GM18499 (cell line): ENCODE data around the gene PDE5A.
"Not testable (repeated sequence)": the region's sequence is repeated elsewhere in the genome, so short reads cannot be mapped to it uniquely, and the experiment has no call there.

Experiments
- ATAC-seq: cut with Tn5 transposase; IDR thresholded peaks from one replicate; pipeline ENCODE4 v1.9.1; 2021; ENCODE audit warnings: moderate number of reproducible peaks; ENCODE audit not compliant: insufficient read depth, unreplicated experiment

The PDE5A gene

DNA sequence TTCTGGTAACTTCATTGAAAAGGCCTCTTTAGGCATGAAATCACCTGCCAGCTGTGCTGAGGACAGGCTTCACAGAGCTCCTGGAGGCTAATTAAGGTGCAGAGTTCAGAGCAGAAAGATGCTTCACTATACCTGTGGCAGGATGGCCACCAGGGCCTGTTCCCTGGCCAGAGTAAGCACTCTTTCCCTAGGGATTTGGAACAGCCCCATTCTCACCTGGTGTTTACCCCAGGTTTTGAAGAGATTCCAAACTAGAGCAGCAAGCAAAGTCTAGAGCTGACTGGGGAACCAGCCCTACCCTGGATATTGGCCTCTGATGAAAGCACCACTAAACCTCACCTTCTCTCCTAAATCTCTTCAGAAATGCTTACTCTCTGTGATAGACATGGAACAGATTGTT, 148.8 kb downstream of the PDE5A start:
- ATAC-seq: no peak

DNA sequence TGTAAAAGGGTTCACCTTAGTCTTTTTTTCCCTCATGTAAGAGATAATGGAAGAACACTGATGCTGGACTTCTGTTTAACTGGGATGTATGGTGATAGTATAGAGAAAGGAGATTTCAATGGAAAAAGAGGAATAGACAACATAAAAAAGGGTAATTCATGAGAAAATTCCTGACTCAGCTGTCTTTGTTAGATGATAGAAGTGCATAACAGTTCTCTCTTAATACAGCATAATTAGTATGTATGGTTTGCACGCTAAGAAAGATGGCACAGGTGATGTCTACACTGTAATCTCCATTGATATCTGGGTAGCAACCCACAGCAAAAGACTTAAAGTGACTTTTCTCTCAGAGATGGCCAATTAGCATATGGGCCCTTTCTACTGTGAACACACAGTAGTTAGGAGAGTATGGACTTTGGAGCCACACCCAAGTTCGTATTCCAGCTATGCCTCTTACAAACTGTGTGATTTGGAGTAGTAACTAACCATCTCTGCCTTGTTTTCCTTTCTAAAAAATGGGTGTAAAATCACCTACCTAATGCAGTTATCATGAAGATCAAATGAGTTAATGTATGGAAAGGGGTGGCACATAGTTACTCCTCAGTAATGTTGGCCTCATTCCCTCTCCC, 149.3 kb downstream of the PDE5A start:
- no peak for ATAC-seq

DNA sequence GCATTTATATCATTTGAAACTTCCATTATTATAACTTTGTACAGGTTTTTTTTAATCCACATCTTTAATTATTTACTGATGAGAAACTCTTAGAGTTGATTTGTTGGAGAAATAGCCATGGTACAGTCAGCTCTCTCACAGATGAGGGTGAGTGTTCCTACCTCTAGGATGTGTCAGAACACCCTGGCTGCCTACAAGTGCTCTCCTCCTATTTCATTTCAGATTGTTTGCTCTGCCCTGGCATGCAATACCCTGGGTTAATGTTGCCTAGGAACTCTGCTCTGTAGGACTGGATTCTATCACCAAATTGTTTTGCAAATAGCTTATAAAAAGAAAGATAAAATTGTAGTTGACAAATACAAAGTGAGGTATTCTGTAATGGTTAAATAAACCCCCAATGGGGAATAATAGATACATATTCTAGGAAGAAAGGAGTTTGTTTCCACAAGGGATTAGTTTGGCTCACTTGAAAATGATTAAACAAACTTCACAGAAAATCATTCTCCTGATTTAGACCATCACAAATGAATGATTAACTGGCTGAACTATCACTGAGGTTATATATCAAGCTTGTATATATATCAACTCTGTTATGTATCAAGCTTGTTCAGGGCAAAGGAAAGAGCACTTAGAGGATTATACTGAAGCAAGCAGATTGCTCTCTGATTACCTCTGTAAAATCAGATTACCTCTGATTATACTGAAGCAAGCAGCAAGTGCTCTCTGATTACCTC, 150.0 kb downstream of the PDE5A start:
- no peak for ATAC-seq

GRCh38 chr4:119477412-119478053, 151.1 kb downstream of the PDE5A start:
- no peak for ATAC-seq

- no peak for ATAC-seq
Observed at GRCh38 chr4:119471259-119471658, 157.3 kb downstream of the PDE5A start.

GRCh38 chr4:119470737-119471063, 157.9 kb downstream of the PDE5A start:
- ATAC-seq: peak; percentile 35

GRCh38 chr4:119470021-119470736, 158.4 kb downstream of the PDE5A start:
- peak; percentile 45 for ATAC-seq

DNA sequence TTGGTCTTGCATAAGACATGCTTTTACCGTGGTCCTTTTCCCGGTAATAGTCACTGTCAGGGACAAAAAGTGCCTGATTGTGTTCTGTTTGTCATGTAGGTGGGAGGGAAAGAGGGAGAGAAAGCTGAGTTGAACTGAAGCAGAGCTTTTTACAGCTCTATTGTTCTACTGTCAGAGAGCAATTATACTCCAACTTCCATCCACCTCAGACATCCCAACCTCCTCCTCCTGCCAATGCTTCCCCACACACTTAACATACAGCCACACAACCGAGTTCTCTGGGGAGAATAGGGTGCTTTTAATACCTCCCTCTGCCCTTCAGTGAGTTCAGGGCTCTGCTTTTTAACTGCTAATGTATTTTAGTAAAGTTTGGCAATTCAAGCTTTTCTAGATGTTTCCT, 159.6 kb downstream of the PDE5A start:
- ATAC-seq: not testable (repeated sequence)

DNA sequence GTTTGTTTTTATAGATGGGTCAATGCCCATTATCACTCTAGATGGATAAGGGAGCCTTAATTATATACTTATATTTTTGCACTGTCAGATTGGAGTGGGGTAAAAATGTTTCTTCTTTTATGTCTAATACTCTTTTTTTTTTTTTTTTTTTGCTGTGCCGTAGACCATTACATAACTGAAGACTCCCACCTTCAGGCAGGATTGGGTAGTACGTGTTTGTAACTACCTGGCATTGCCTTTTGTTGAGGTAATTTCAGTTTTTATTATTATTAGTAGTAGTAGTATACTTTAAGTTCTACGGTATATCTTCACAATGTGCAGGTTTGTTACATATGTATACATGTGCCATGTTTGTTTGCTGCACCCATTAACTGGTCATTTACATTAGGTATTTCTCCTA, 165.9 kb downstream of the PDE5A start:
- ATAC-seq: not testable (repeated sequence)

- ATAC-seq: not testable (repeated sequence)
Observed at GRCh38 chr4:119455734-119456133, 172.9 kb downstream of the PDE5A start.

DNA sequence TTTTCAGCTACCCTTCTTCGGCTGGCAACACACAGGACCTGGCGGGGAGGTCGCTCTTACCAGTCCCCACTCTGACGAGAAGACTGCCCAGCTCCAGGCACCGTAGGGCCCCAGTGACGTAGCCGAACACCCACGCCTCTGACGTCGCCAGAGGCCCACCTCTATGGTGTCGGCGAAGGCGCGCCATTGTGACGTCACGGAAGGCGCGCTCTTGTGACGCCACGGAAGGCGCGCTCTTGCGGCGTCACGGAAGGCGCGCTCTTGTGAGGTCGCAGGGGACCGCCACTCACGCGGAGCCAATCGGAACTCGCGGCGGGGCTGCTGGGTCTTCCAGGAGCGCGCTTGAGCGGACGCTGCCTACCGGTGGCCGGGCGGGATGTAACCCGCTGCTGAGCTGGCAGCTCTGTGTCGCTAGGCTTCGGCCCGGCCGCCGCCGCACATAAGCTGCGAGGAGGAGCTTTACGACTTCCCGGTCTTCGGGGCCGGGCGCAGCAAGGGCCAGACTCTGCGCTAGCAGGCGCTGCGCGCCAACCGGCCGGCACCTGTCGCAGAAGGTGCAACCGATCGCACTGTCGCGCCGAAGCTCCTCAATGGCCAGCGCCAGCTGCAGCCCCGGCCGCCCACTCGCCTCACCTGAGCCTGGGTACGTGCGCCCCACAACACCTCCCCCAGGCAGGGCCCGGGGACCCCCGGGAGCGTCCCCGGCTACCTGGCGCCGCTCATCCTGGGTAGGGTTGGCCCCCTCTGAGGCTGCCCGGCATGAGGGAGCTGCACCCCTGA, 173.9 kb downstream of the PDE5A start:
- ATAC-seq: peak; percentile 99

GRCh38 chr4:119454151-119454490, 174.5 kb downstream of the PDE5A start:
- ATAC-seq: peak; percentile 4

DNA sequence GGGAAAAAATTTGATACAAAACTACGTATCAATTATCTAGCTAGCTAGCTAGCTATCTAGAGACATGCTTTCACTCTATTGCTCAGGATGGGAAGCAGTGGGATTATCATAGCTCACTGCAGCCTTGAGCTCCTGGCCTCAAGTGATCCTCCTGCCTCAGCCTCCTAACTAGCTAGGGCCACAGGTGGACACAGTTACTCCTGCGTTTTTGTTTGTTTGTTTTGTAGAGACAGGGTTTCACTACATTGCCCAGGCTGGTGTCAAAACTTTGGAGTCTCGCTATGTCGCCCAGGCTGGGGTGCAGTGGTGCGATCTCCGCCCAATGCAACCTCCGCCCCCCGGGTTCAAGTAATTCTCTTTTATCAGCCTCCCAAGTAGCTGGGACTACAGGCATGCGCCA, 175.3 kb downstream of the PDE5A start:
- not testable (repeated sequence) for ATAC-seq

- not testable (repeated sequence) for ATAC-seq
Observed at GRCh38 chr4:119449851-119450250, 178.8 kb downstream of the PDE5A start.
